CD4-positive, alpha-beta T cell treated with Interleukin-17A for 1 hour (primary cell): ENCODE data around the gene PSMC4.

Experiments
- DNase-seq: peaks from one replicate; pipeline ENCODE4 v3.0.0-alpha.2; 2020

PSMC4 gene

DNA sequence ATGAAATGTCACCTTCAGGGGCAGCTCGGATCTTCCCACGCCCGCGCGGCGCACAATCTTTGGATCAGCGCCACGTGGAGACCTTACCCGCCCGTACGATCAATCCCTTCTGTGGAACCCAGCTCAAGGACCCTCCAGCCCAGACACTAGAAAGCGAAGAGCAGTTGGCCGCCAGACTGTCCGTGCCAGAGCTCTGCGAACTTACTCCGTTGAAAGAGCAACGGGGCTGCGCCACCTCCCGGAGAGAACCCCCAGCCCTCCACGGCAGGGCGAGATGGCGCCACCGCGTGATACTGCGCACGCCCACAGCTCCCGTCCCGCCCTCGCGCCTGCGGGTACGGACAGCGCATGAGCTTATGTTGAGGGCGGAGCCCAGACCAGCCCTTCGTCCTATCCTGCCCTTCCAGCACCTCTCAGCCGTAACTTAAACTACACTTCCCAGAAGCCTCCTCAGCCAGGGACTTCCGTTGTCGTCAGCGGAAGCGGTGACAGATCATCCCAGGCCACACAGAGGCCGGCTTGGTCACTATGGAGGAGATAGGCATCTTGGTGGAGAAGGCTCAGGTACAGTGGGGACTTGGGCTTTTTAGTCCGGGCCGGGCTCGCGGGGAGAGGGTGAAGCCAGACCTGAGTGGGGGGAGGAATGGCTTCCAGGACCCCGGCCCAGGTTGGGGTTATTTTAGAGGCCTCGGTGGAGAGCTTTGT lies at the start of gene PSMC4:
Gene PSMC4, plus strand, starts transcription at position 491 of the 705 bp plus-strand sequence. Its CDS starts 38 bp downstream, at position 529.
- DNase-seq = peak; percentile 99

- DNase-seq = no peak
These were observed 47.1 kb upstream of the PSMC4 start for GRCh38 chr19:39923862-39924261.

GRCh38 chr19:39924389-39924788 lies 46.6 kb upstream of the PSMC4 start:
- no peak for DNase-seq

DNA sequence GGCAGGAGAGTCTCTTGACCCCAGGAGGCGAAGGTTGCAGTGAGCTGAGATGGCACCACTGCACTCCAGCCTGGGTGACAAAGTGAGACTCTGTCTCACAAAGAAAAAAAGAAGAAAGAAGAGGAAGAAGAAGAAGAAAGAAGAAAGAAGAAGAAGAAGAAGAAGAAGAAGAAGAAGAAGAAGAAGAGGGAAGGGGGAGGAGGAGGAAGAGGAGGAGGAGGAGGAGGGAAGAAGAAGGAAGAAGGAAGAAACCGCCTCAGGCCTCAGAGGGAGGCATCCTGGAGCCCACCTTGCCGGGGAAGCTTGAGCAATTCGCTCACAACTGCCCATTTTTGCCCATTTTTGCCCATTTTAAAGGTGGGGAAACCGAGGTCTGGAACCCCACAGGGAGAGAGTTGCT lies 46.0 kb upstream of the PSMC4 start:
- no peak for DNase-seq

DNA sequence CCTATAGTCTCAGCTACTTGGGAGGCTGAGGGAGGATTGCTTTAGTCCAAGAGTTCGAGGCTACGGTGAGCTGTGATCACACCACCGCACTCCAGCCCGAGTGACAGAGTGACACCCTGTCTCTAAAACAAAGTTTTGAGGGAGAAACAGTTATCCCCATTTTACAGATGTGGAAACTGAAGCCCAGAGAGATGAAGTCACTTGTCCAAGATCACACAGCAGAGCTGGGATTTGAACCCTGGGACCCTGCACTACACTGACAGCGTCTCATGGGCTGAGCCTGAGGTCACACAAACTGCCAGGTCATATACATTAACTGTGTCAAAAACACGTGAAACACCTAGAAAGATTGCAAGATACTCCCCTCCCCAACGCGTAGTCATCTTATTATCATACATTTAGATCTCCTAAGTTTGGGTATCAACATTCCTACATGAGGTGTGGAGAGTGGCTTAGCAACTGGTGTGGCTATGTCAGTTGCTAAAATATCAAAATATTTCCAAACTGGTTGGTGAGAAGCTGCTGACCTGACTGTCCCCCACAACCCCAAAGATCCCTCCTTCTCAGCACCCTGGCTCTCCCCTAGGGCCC lies 44.7 kb upstream of the PSMC4 start:
- no peak for DNase-seq

DNA sequence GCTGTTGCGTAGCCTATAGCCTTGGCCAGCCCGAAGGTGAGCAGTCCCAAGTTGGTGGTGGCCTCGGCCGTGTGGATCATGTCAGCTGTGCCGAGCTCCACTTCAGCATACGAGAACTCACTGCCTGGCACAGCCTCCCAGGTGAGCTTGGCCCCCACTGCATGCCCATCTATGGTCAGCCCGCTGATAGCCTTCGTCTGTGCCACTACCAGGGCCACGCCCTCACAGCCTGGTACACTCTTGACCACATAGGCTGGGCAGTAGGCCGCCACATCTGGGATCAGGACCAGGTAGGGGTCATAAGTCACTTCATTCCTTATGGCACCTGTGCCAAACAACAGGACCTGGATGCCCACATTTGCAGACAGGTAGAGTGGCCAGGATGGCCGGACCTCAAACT lies 43.9 kb upstream of the PSMC4 start:
- DNase-seq = no peak

- no peak for DNase-seq
These were observed 43.2 kb upstream of the PSMC4 start for GRCh38 chr19:39927524-39928356.

DNA sequence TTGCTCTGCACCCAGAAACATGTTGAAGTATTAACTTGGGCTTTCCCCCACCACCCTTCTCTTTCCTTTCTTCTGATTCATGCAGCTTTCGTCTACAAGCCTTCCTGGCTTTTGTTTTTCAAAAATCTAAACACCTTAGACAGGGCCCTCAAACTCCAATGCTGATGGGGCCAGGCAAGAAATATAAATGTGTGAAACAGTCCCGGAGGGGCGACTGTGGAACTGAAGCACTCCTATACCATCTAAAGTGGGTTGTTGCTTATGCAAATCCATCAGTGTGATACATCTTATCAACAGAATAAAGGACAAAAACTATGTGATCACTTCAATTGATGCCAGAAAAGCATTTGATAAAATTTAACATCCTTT lies 42.6 kb upstream of the PSMC4 start:
- no peak for DNase-seq

DNA sequence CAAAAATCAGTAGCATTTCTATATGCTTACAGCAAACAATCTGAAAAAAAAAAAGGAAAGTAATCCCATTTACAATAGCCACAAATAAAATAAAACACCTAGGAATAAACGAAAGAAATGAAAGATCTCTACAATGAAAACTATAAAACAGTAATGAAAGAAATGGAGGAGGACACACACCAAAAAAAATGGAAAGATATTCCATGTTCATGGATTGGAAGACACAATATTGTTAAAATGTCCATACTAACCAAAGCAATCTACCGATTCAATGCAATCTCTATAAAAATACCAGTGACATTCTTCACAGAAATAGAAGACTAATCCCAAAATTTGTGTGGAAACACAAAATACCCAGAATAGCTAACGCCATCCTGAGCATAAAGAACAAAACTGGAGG lies 41.2 kb upstream of the PSMC4 start:
- no peak for DNase-seq

- no peak for DNase-seq
These were observed 36.2 kb upstream of the PSMC4 start, which contains the start of gene FCGBP for GRCh38 chr19:39934584-39935363. Gene FCGBP, minus strand, starts transcription at chr19:39934634.

- DNase-seq = no peak
These were observed 35.7 kb upstream of the PSMC4 start for GRCh38 chr19:39935364-39935661.

- DNase-seq = no peak
These were observed 34.9 kb upstream of the PSMC4 start for GRCh38 chr19:39936020-39936419.

- no peak for DNase-seq
These were observed 34.3 kb upstream of the PSMC4 start for GRCh38 chr19:39936622-39937021.

DNA sequence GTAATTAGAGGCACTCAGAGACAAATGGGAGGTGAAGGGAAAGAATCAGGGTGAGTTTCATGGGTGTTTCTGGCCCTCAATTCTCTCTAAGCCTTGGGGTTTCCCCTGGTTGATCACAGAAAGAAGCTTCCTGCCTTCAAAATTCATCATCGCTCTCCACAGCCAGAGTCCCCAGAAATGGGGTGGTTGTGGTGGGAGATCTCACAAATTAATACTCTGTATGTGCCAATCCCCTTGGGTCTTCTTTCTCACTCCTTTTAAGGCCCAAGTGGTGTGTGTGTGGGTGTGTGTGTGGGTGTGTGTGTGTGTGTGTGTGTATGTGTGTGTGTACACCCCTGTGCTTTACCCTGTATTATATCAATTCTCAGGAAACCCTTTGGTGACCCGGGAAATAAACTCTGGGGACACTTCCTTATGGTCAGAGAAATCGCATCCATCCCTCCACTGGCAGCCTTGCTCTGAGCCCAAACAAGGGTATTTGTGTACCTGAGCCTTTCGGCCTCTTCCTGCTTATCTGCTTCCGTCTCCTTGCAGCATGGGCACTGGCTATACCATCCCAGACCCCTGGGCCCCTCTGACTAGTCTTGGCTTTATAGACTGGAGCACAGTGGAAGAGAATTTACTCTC lies 33.8 kb upstream of the PSMC4 start:
- DNase-seq = peak; percentile 71

GRCh38 chr19:39937787-39938186 lies 33.2 kb upstream of the PSMC4 start:
- no peak for DNase-seq

DNA sequence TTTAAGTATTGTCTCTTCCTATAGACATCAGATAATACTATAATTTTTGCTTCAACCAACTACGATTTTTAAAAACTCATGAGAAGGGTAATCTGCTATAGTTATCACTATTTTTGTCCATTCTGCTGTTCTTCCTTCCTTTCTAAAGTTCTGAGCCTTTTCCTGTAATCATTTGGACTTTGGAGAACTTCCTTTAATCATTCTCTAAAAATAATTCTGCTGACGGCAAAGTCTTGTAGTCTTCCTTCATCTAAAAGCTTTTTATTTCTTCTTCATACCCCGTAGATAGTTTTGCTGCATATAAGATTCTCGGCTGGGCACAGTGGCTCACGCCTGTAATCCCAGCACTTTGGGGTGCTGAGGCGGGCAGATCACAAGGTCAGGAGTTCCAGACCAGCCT lies 31.4 kb upstream of the PSMC4 start:
- DNase-seq = no peak

GRCh38 chr19:39940221-39940833 lies 30.6 kb upstream of the PSMC4 start:
- no peak for DNase-seq

DNA sequence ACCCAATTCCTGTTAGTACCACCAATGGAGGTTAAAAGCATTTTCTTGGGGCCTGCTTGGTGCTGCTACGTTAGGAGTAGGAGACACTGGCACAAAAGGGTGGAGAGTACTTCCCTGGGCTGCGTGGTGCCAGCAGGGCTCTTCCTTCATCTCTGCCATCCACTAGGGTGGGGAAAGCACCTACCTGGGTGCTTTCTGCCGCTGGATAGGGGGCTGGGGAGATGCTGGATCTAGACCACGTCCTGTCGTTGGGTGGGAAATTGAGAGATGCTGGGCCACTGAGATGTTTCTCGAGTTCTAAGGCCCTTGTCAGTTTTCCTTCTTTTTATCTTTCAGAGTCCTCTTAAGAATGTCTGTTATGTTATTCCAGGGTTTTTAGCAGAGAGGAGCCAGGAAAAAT lies 29.8 kb upstream of the PSMC4 start:
- DNase-seq = peak; percentile 49

GRCh38 chr19:39941615-39942365 lies 29.2 kb upstream of the PSMC4 start:
- peak; percentile 87 for DNase-seq

DNA sequence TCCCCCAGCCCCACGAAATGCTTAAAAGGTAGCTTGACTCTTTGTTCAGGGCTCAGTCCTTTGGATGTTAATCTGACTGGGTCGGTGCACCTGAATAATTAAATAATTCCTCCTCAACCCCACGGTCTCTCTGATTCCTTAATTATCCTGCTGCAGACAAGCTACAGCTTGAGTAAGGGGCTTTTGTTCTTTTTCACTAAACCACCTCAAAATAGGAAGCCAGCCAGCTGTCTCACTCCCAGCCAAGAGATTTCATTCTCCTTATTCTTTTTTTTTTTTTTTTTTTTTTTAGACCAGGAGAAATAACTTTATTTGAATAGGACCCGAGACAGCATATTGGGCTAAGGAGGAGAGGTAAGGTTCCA lies 28.6 kb upstream of the PSMC4 start:
- no peak for DNase-seq

- no peak for DNase-seq
These were observed 27.4 kb upstream of the PSMC4 start for GRCh38 chr19:39943586-39943985.

- DNase-seq = no peak
These were observed 24.4 kb upstream of the PSMC4 start for GRCh38 chr19:39946532-39946931.
